ENCODE results near the gene LHPP.

- TF ChIP-seq JUNB (IDR thresholded peaks at IDR 0.05; ENCODE audit: unreplicated experiment): no peak
- TF ChIP-seq, protein P1, sequence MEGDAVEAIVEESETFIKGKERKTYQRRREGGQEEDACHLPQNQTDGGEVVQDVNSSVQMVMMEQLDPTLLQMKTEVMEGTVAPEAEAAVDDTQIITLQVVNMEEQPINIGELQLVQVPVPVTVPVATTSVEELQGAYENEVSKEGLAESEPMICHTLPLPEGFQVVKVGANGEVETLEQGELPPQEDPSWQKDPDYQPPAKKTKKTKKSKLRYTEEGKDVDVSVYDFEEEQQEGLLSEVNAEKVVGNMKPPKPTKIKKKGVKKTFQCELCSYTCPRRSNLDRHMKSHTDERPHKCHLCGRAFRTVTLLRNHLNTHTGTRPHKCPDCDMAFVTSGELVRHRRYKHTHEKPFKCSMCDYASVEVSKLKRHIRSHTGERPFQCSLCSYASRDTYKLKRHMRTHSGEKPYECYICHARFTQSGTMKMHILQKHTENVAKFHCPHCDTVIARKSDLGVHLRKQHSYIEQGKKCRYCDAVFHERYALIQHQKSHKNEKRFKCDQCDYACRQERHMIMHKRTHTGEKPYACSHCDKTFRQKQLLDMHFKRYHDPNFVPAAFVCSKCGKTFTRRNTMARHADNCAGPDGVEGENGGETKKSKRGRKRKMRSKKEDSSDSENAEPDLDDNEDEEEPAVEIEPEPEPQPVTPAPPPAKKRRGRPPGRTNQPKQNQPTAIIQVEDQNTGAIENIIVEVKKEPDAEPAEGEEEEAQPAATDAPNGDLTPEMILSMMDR (conservative IDR thresholded peaks at IDR 0.05; ENCODE audit: low read depth in 2 of 2): no peak
- TF ChIP-seq POLR2AphosphoS5 (IDR thresholded peaks at IDR 0.05; ENCODE audit: low read depth): no peak
- no peak for TF ChIP-seq EZH2 (IDR thresholded peaks at IDR 0.05; ENCODE audit: low read depth, unreplicated experiment)
- TF ChIP-seq NANOG (IDR thresholded peaks at IDR 0.05; ENCODE audit: borderline replicate concordance): no peak
- no peak for TF ChIP-seq EZH2phosphoT487 (IDR thresholded peaks at IDR 0.05; ENCODE audit: unreplicated experiment)
- no peak for TF ChIP-seq REST (IDR thresholded peaks at IDR 0.05; ENCODE audit: unreplicated experiment)
- TF ChIP-seq ZNF331 (CRISPR knock-in tag; IDR thresholded peaks at IDR 0.05; ENCODE audit: low read depth): no peak
- no peak for TF ChIP-seq ZNF114 (CRISPR knock-in tag; IDR thresholded peaks at IDR 0.05)
- TF ChIP-seq CREB1 (CRISPR knock-in tag; IDR thresholded peaks at IDR 0.05; ENCODE audit: low read depth): no peak
- TF ChIP-seq STAT1 (IDR thresholded peaks at IDR 0.05; ENCODE audit: unreplicated experiment): no peak
Measured at GRCh38 chr10:124593431-124593985, 131.9 kb downstream of the LHPP start.

Data from GM23338 (cell line).